ENCODE measurements around the gene NRTN.

NRTN gene

GRCh38 chr19:5790559-5791520 lies 14.0 kb upstream of the NRTN start, which contains the start of gene DUS3L:
TSS of gene DUS3L (minus strand) at chr19:5791163. CDS start at chr19:5791141, 22 bp downstream.
- DNase-seq: peak; percentile 98

DNA sequence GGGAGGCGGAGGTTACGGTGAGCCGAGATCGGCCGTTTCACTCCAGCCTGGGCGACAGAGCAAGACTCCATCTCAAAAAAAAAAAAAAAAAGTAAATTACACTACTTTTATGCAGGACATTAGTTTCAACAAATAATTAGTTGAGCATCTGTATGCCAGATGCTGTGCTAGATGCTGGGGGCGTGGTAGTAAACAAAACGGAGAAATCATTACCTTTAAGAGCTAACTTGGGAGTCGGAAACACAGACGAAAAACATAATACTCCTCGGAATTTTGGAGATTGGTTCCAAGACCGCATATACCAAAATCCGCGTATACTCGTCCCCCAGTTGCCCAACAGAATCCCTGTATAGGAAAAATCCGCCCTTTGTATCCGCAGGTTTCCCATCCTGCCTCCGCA lies 12.6 kb upstream of the NRTN start:
- DNase-seq: no peak

DNA sequence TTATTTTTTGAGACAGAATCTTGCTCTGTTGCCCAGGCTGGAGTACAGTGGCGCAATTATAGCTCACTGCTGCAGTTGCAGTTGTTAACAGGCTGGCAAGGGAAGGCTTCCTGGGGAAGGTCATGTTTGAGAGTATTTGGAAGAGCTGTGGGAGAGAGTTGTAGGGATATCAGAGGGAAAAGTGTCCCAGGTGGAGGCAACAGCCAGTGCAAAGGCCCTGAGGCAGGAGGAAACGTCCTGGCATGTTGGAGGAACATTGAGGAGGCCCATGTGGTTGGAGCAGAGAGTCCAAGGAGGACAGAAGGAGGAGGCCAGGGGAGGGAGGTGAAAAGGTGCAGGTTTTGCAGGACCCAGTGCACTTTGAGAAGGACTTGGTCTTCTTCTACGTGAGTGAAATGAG lies 11.7 kb upstream of the NRTN start:
- DNase-seq: no peak

GRCh38 chr19:5795382-5795919 lies 9.4 kb upstream of the NRTN start:
- no peak for DNase-seq

DNA sequence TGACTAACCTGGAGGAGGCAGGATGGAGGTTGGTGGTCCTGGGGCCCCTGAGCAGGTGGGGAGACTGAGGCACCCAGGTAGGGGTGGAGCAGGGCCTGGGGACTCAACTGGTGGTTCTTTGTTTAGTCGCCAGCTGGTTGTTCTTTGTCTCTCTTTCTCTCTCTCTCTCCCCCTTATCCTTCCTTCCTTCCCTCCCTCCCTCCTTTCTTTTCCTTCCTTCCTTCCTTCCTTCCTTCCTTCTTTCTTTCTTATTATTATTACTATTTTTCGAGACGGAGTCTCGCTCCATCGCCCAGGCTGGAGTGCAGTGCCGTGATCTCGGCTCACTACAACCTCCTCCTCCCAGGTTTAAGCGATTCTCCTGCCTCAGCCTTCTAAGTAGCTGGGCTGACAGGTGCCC lies 6.6 kb upstream of the NRTN start:
- DNase-seq: no peak

GRCh38 chr19:5799247-5800241 lies 5.3 kb upstream of the NRTN start:
- no peak for DNase-seq

- no peak for DNase-seq
Observed at GRCh38 chr19:5800361-5801270, 4.3 kb upstream of the NRTN start.

DNA sequence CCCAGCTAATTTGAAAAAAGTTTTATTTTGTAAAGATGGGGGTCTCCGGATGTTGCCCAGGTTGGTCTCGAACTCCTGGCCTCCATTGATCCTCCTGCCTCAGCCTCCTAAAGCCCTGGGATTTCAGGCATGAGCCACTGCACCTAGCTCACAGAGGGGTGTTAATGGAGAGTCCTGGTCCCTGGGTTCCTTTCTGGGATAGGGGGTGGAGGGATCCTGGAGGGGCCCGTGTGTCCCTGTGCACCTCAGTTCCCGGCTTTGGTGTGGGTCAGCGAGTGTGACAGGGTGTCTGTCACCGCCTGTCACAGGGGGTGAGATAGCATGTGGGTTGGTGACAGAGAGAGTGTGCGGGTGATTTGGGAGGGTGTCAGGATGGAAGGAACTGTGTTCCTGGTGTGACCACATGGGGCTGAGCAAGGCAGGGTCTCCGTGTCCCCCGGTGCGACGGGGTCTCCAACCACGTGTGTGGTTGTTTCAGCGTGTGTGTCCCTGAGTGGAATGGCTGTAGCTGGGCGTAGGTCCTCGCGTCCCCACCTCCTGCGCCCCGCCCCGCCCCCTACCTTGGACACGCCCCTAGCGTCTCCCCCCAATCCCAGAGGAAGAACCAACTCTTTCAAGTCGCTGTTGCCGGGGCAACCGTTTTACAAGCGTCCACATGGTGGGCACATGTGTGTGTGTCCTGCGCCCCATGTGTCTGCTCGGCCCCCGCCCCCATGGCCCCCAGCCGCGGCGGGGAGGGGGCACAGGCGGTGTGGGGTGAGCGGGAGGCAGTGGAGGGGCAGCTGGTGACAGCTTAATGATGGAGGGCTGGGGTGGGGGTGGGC lies 2.9 kb upstream of the NRTN start:
- no peak for DNase-seq

DNA sequence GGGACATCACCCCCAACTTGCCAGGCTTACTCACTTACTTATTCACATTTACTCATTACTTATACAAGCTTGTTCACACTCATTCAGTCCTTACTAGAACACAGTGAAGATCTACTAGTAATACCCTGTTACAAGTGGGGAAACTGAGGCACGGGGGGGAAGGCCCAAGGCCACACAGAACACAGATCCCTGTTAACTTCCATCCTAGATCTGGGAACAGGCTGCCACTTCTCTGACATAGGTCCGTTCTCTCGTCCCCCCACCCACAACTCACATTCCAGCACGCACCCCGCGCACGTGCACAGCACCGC lies 1.5 kb upstream of the NRTN start:
- no peak for DNase-seq

GRCh38 chr19:5803752-5804515 lies 933 bp upstream of the NRTN start:
- DNase-seq: peak; percentile 97

DNA sequence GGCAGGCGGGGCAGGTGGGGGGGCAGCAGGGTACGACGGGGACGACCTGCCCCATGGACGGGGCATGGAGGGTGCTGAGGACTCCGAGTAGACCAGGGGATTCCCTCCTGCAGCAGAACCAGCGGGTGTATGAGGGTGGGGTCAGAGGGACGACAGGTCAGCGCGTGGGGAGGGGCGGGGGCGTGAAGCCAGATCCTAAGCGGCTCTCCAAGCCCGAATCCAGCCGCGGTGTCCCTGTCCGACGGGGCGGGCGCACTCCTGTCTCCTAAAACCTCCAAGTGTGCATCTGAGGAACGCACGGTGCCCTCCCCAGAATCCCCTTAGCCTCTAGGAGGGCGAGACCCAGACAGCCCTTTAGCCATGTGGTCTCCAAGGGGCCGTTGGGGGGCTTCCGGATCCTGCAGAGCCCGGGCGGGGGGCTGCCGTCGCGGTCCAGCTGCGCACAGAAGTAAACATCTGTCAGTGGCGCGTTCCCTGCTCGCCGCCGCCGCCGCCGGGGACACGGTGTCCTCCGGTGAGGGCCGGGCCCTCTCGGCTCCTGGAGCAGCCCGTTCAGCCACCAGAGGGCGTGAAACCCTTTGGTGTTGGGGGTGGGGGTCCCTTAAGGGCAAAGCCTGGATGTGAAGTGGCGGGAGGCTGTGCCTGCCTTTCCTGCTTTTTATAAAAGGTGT lies 730 bp downstream of the NRTN start:
- DNase-seq: peak; percentile 87

GRCh38 chr19:5806133-5806489 lies 1.2 kb downstream of the NRTN start:
- no peak for DNase-seq

- DNase-seq: no peak
Observed at GRCh38 chr19:5806905-5807304, 2.0 kb downstream of the NRTN start.

- DNase-seq: no peak
Observed at GRCh38 chr19:5808120-5808816, 3.4 kb downstream of the NRTN start.

GRCh38 chr19:5809053-5809452 lies 4.2 kb downstream of the NRTN start:
- DNase-seq: no peak

DNA sequence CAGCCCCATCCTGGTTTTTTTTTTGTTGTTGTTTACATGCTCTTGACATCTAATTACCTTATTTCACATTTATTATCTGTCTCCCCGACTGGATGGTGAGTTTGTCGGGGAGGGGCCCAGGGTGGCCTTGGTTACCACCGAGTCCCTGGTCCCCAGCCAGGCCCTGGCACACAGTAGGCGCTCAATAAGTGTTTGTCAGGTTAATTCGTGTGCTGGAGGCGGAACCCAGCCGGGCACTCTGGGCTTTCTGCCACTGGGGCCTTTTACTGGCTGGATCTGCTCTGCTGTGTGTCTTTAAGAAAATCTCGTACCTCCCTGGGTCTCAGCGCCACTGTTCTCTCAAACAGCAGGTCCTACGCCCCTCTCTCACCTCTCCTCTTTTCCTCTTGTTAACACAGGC lies 4.6 kb downstream of the NRTN start:
- DNase-seq: no peak

DNA sequence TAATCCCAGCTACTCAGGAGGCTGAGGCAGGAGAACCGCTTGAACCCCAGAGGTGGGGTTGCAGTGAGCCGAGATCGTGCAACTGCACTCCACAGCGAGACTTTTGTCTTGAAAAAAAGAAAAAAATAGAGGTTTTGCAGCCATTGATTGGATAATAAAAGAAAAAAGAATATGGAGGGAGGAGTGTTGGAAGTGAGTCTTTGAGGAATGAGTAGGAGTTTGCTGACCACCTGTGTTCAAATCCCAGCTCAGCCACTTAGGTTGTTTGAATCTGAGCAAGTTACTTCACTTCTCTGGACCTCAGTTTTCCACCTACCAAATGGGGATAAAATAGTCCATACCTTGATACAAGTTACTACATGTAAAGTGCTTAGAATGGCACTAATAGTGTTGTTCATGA lies 6.2 kb downstream of the NRTN start:
- DNase-seq: no peak

DNA sequence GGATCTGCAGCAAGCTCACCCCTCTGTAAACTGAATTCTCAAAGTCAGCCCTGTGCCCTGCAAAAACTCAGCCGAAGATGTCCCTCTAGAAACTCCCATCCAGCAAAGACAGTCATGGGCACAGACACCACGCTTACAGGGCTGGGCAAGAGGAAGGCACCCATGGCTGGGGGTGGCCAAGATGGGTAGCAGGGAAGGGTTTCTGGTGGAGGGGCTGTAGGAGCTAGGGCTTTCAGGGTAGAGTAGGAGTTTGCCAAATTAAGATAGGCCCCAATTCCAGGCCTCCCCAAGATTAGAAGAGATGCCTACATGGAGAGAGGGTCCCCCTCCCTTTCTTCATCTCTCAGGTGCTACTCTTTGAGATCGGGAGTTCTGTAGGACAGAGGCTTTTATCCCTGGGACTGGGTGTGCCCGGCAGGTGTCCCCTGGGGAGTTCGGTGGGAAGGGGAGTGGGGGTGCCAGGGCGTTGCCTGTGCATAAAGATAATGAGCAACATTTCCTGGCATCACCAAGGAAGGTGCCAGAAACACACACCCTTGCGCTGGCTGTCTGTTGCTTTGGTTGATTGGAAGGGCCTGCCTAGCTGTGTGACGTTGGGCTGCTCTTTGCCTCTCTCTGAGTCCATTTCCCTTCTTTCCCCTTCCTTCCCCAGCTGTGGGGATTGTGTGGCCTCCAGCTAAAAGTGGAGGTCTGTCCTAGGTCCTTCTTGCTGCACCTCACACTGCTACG lies 9.4 kb downstream of the NRTN start:
- DNase-seq: no peak

- no peak for DNase-seq
Observed at GRCh38 chr19:5814852-5815246, 10.0 kb downstream of the NRTN start.

Measured in 8988T (cell line).